Spleen (tissue), 11 donors: ENCODE results near the gene MPP3. TPM values are rescaled to one million over a fixed set of nuclear protein-coding genes. Genes with fewer than 3 reads are reported as not detected.
A peak's percentile ranks its signal among the peaks of the same experiment; 100 is the strongest.

Experiments
- DNase-seq: peaks from one replicate; pipeline ENCODE4 v3.0.0-alpha.2; 2020
- H3K27ac ChIP-seq, 8 donors: fragments of 200-600 bp; sonication (generic) in 7 of 8; 1 replicate in 4 of 8; 2 replicates in 4 of 8; pipeline versions ENCODE4 v1.5.0 to v1.8.0; 2016 to 2021; ENCODE audit warnings: inconsistent platforms in 4 of 8, mild to moderate bottlenecking in 4 of 8, moderate library complexity in 1 of 8
- H3K27me3 ChIP-seq, 7 donors: fragments of 200-600 bp; sonication (generic) in 6 of 7; replicated peaks in 1 of 7; 1 replicate in 4 of 7; 2 replicates in 3 of 7; pipeline versions ENCODE4 v1.5.0 to v1.8.0; 2016 to 2021; ENCODE audit warnings: inconsistent platforms in 3 of 7, mild to moderate bottlenecking in 1 of 7
- H3K36me3 ChIP-seq, 6 donors: fragments of 200-600 bp; sonication (generic) in 5 of 6; 1 replicate in 4 of 6; 2 replicates in 2 of 6; pipeline versions ENCODE4 v1.5.0 to v1.8.0; 2016 to 2021; ENCODE audit warnings: inconsistent platforms in 2 of 6
- H3K4me1 ChIP-seq, 6 donors: fragments of 200-600 bp; sonication (generic) in 5 of 6; 1 replicate in 3 of 6; 2 replicates in 3 of 6; pipeline versions ENCODE4 v1.5.0 to v1.8.0; 2016 to 2021; ENCODE audit warnings: inconsistent platforms in 3 of 6
- H3K4me3 ChIP-seq, 8 donors: fragments of 200-600 bp; sonication (generic) in 7 of 8; 1 replicate in 4 of 8; 2 replicates in 4 of 8; pipeline versions ENCODE4 v1.5.0 to v1.8.0; 2016 to 2021; ENCODE audit warnings: inconsistent platforms in 4 of 8, mild to moderate bottlenecking in 4 of 8, moderate library complexity in 2 of 8
- H3K9me3 ChIP-seq, 8 donors: fragments of 200-600 bp; sonication (generic) in 7 of 8; 1 replicate in 4 of 8; 2 replicates in 4 of 8; pipeline versions ENCODE4 v1.5.0 to v1.8.0; 2016 to 2021; ENCODE audit warnings: inconsistent platforms in 4 of 8
- POLR2A ChIP-seq, 3 donors: fragments of 450-650 bp; IDR thresholded peaks; one replicate each; pipeline ENCODE4 v1.5.1; 2017; ENCODE audit warnings: antibody characterized with exemption in 3 of 3, mild to moderate bottlenecking in 1 of 3
- POLR2AphosphoS5 ChIP-seq, 3 donors: sonication (generic); formaldehyde crosslinking; IDR thresholded peaks; one replicate each; pipeline ENCODE4 v1.5.1; 2017; ENCODE audit warnings: antibody characterized with exemption in 3 of 3
- WGBS, 5 donors: extraction: QIAGEN DNeasy Blood & Tissue Kit in 3 of 5; methylation state at CpG; one replicate each; pipeline versions ENCODE4 v1.1.5 to v1.1.7; 2013 to 2018; 5-methylcytosine and 5-hydroxymethylcytosine counted together
- intact Hi-C: fragments of 100-400 bp; cut with DNase I; formaldehyde crosslinking; loops from one replicate; pipeline ENCODE4 v1.15.0; 2023; ENCODE audit warnings: low total_unique reads
- polyA plus RNA-seq, 3 donors: library from polyadenylated mRNA; stranded (reverse); fragments of 200-250 nt; gene quantifications; one replicate each; pipeline ENCODE4 v1.2.1, GENCODE V29; 2013
- total RNA-seq, 7 donors: library from RNA; depleted of rRNA in 3 of 7; stranded (reverse); fragments of >200 nt in 3 of 7; fragmentation: NEBNext Ultra II Directional in 4 of 7; extraction: Animal tissue kit (Norgen Biotek cat#: 25700) in 4 of 7; gene quantifications; one replicate each; pipeline versions ENCODE4 v1.1.0 to v1.2.1, GENCODE V29; 2016 to 2021
- TF ChIP-seq, protein P1 (sequence below), 11 experiments: fragments of 200-600 bp in 7 of 11; fragments of 450-650 bp in 4 of 11; sonication (generic) in 4 of 11; IDR thresholded peaks in 8 of 11; conservative IDR thresholded peaks in 3 of 11; 1 replicate in 7 of 11; 2 replicates in 4 of 11; pipeline versions ENCODE4 v1.4.0 to v1.8.0; 2016 to 2021; ENCODE audit warnings: antibody characterized with exemption in 11 of 11, inconsistent platforms in 4 of 11, mild to moderate bottlenecking in 1 of 11
- donor health status: healthy with polysubstance abuse.
- donor health status: DM: no; HTN: no; CAD: no; lungs with moderate emphysema.
- donor health status: DM: no; HTN: no; CAD: no.
- donor health status: Bipolar disorder and iron deficiency.
- donor health status: healthy.
- donor health status: DM: no; HTN: no; CAD: no.
- donor health status: DM: yes; HTN: yes; CAD: no.

Gene MPP3
- total and polyA plus RNA-seq, 10 donors: 1.9 to 23.9 (median 7.1) TPM

GRCh38 chr17:43830510-43831140 is 2.3 kb downstream of the MPP3 start:
- TF ChIP-seq, protein P1, sequence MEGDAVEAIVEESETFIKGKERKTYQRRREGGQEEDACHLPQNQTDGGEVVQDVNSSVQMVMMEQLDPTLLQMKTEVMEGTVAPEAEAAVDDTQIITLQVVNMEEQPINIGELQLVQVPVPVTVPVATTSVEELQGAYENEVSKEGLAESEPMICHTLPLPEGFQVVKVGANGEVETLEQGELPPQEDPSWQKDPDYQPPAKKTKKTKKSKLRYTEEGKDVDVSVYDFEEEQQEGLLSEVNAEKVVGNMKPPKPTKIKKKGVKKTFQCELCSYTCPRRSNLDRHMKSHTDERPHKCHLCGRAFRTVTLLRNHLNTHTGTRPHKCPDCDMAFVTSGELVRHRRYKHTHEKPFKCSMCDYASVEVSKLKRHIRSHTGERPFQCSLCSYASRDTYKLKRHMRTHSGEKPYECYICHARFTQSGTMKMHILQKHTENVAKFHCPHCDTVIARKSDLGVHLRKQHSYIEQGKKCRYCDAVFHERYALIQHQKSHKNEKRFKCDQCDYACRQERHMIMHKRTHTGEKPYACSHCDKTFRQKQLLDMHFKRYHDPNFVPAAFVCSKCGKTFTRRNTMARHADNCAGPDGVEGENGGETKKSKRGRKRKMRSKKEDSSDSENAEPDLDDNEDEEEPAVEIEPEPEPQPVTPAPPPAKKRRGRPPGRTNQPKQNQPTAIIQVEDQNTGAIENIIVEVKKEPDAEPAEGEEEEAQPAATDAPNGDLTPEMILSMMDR (IDR thresholded peaks at IDR 0.05 in 8 of 11, conservative IDR thresholded peaks at IDR 0.05 in 3 of 11): no peak
- TF ChIP-seq POLR2AphosphoS5 (IDR thresholded peaks at IDR 0.05): no peak
- no peak for TF ChIP-seq POLR2A (IDR thresholded peaks at IDR 0.05)
- DNase-seq: peak; percentile 14
- peaks cover 0 to 7% (median 0%) of the 10 kb centered on the region in 6 donors for H3K36me3 ChIP-seq
- 79 to 89% (median 84%) methylated on average over 7 of the region's 7 CpGs for WGBS, 5 donors
- no peak overlapping the region for H3K4me3 ChIP-seq
- peaks cover 7 to 46% (median 26%) of the 10 kb centered on the region in 6 donors for H3K4me1 ChIP-seq
- H3K9me3 ChIP-seq: no peaks in the 10 kb centered on the region
- H3K27me3 ChIP-seq: peaks cover 0 to 42% (median 17%) of the 10 kb centered on the region in 7 donors
- intact Hi-C loops: no loop called here
- H3K27ac ChIP-seq: no peak overlapping the region

DNA sequence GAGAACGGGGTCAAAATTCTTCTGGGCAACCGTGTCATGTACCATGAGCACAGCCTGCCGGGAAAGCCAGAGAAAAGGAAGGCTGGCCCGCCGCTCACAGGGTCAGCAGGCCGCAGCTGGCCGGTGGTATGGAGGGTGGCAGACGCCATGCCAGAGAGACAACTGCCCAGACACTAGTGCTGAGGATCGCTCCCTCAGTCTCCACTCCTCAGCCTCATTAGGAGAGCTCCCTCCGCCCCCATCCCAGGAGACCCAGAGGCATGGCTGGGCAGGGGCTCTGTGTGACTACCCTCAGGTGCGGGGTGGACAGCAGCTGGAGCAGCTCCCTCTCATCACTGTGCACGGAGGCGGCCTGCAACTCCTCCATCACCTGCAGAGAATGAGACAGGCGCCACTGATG is 3.2 kb downstream of the MPP3 start:
- peak; percentile 29 for DNase-seq
- intact Hi-C loops: no loop called here
- WGBS, 5 donors: 87 to 95% (median 94%) methylated on average over 10 to 14 of the region's 14 CpGs

DNA sequence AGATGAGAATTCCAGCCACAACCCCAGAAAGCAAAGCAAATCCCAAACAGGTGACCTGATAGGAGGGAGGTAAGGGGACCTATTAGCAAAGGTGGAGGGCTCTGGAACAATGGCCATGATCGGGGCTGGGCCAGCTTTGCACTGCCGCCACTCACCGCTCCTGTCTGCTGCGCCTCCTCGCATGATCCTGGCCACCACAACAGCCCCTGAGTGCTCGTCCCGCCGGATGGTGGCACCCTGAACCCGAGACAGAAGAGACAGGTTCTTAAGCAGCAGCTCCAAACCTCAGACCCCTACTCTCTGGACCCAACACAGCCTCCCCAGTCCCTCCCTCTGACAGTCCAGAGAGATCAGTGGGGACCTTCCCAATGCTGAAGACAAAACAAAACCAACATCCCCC is 5.3 kb downstream of the MPP3 start:
- intact Hi-C loops: no loop called here
- Histone ChIP-seq H3K4me3 (no peak overlapping the region), H3K36me3 (peaks cover 0 to 7% (median 0%) of the 10 kb centered on the region in 6 donors), H3K4me1 (peaks cover 0 to 55% (median 15%) of the 10 kb centered on the region in 6 donors), H3K27ac (no peak overlapping the region), H3K27me3 (peaks cover 0 to 17% (median 5%) of the 10 kb centered on the region in 7 donors), H3K9me3 (no peaks in the 10 kb centered on the region)
- TF ChIP-seq, protein P1 (IDR thresholded peaks at IDR 0.05 in 8 of 11, conservative IDR thresholded peaks at IDR 0.05 in 3 of 11): no peak
- TF ChIP-seq POLR2AphosphoS5 (IDR thresholded peaks at IDR 0.05) (no peak), POLR2A (IDR thresholded peaks at IDR 0.05) (no peak)
- DNase-seq: peak; percentile 35
- 87 to 98% (median 92%) methylated on average over 6 to 9 of the region's 9 CpGs for WGBS, 5 donors

More for the DNA sequence above, 3.2 kb downstream of the MPP3 start:
- Histone ChIP-seq H3K36me3 (peaks cover 0 to 7% (median 0%) of the 10 kb centered on the region in 6 donors), H3K4me3 (no peak overlapping the region), H3K27me3 (peaks cover 0 to 38% (median 16%) of the 10 kb centered on the region in 7 donors), H3K9me3 (no peaks in the 10 kb centered on the region), H3K4me1 (peaks cover 7 to 47% (median 26%) of the 10 kb centered on the region in 6 donors), H3K27ac (no peak overlapping the region)
- TF ChIP-seq, protein P1 (IDR thresholded peaks at IDR 0.05 in 8 of 11, conservative IDR thresholded peaks at IDR 0.05 in 3 of 11): no peak
- no peak for TF ChIP-seq POLR2AphosphoS5 (IDR thresholded peaks at IDR 0.05)
- no peak for TF ChIP-seq POLR2A (IDR thresholded peaks at IDR 0.05)

DNA sequence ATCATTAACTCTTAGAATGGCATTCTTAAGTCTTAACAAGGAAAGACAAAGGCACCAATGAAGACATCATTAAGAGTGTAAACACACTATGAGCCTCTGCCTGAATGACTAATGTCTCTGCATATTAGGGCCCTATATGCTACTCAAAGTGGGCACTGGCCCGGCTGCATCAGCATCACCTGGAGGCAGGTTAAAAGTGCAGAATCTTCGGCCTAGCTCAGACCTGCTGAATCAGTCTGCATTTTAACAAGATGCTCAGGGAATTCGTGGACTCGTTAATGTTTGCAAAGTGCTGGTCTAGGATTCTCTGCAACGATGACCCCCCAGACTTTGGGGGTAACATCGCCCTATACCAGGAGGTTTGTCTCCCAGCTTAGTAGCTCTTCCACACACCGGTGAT is 6.7 kb downstream of the MPP3 start:
- DNase-seq: peak; percentile 35
- Histone ChIP-seq H3K27ac (no peak overlapping the region), H3K27me3 (peaks cover 0 to 3% (median 0%) of the 10 kb centered on the region in 7 donors), H3K9me3 (no peaks in the 10 kb centered on the region), H3K4me3 (no peak overlapping the region), H3K36me3 (peaks cover 0 to 7% (median 0%) of the 10 kb centered on the region in 6 donors), H3K4me1 (peaks cover 0 to 41% (median 6%) of the 10 kb centered on the region in 6 donors)
- WGBS, 5 donors: 86 to 97% (median 93%) methylated on average over 7 of the region's 7 CpGs
- TF ChIP-seq, protein P1 (IDR thresholded peaks at IDR 0.05 in 8 of 11, conservative IDR thresholded peaks at IDR 0.05 in 3 of 11): no peak
- TF ChIP-seq POLR2A (IDR thresholded peaks at IDR 0.05) (no peak), POLR2AphosphoS5 (IDR thresholded peaks at IDR 0.05) (no peak)
- intact Hi-C loops: no loop called here
